UCSD-AML1 (cell line): Measurements from ENCODE around the gene SORCS2.

Experiments
- DNase-seq: peaks from one replicate; lab custom pipeline; 2025; ENCODE audit not compliant: unreplicated experiment; lab: John Stamatoyannopoulos, UW

SORCS2 gene

GRCh38 chr4:7621252-7622035 lies 429.1 kb downstream of the SORCS2 start:
- DNase-seq: no peak

DNA sequence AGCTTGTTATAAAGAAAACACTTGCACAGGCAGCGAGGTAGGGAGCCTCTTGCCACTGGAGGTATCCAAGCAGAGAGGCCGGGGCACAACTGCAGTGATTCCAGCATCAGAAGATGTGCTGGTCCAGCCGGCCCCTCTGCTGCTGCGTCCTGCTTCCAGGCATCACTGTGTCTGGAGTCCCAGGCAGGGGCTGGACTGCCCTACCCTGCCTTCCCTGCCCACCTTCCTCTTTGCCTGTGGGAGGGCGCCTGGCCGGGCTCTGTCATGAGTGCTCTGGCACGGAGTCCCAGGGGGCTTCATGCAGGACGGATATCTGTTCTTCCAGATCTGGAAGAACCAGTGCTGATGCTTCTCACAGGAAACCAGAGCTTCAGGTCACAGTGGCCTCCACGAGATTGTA lies 430.0 kb downstream of the SORCS2 start:
- no peak for DNase-seq

DNA sequence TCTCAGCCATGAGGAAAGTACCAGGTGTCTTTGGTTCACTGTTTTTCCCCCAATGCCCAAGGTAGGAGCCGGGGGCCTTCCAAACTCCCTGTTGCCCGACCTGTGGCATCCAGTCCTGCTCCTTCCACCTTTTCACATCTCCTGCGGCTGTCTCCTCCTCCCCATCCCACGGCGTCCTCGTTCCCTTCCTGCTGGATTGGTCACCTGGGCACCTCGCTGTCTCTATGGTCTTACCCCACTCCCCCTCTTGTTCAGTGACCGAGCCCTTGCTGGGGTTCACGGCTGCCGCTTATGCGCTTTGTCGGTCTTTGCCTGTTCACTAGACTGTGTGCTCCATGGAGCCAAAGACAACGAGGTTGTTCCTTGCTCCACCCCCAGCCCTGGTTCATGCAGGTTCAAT lies 431.1 kb downstream of the SORCS2 start:
- DNase-seq: no peak

GRCh38 chr4:7624396-7624980 lies 432.1 kb downstream of the SORCS2 start:
- no peak for DNase-seq

GRCh38 chr4:7625071-7625470 lies 432.7 kb downstream of the SORCS2 start:
- no peak for DNase-seq

- DNase-seq: no peak
Observed at GRCh38 chr4:7626531-7626930, 434.2 kb downstream of the SORCS2 start.

DNA sequence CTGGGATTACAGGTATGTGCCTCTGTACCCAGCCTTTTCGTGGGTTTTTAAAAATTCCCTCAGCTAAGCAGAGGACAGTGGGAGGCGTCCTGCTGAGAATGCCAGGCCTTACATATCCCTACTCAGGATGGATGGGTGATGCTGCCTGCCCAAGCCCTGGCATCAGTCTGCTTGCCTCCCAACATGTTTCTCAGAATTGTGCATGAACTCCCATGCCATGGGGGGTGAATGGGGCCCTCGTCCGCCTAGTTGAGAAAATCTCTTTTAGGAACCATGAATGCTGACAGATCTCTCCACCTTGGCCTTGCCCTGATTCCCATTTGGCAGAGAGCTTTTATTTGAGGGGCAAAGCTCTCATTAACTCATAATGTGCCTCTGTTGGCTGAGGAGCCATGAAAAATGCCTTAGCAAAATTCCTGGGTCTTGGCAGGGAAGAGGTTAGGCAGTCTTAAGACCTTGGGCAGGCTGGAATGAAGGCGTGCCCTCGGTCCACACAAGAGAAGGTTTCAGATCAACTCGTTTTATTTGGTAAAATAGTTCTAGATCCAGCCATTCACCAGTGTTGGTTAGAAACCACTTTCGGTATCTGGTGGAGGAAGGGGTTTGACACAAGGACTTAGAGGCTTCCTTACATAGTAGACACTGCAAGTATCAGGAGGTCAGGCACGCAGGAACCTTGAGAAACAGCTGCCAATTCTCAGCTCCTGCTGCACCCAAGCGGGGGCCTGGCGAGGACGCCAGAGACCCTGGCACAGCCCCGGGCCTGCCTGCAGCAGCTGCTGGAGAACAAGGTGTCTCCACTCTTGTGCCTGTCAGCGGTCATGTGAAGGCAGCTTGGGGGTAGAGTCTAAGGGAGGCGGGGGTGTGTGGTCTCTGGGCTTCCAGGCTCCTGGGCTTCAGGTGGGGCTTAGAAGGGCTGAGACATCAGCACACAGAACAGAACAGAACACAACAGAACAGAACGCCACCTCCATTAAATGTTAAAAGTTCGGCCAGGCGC lies 435.2 kb downstream of the SORCS2 start:
- no peak for DNase-seq

- no peak for DNase-seq
Observed at GRCh38 chr4:7628432-7628831, 436.1 kb downstream of the SORCS2 start.

GRCh38 chr4:7629501-7630254 lies 437.3 kb downstream of the SORCS2 start:
- no peak for DNase-seq

- no peak for DNase-seq
Observed at GRCh38 chr4:7630568-7631287, 438.4 kb downstream of the SORCS2 start.

- no peak for DNase-seq
Observed at GRCh38 chr4:7631288-7632014, 439.1 kb downstream of the SORCS2 start.

- no peak for DNase-seq
Observed at GRCh38 chr4:7632341-7632740, 440.0 kb downstream of the SORCS2 start.

GRCh38 chr4:7632971-7633370 lies 440.6 kb downstream of the SORCS2 start:
- DNase-seq: no peak

DNA sequence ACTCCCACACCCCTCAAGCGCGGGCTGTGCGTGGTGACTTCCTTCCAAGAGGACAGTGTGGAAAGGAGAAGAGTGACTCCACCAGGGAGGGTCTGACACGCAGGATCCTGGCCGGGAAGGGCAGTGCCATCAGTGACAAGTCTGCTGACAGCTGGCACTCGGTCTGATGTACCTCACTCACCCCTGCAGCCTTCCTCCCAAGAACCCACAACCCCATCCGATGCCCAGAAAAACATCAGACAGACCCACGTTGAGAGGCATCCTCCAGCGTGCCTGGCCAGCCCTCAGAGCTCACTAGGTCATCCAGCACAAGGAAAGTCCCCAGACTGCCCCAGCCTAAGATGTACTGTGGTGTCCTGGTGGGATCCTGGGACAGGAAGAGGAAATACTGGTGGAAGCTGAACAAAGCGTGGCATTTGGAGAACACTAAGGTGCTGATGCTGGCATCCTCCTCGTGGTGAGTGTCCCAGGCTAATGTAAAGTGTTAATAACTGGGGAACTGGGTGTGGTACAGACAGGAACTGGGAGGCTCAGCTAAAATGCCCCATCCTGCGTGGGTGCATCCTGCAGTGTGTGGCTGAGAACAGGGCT lies 442.4 kb downstream of the SORCS2 start:
- peak; percentile 68 for DNase-seq

DNA sequence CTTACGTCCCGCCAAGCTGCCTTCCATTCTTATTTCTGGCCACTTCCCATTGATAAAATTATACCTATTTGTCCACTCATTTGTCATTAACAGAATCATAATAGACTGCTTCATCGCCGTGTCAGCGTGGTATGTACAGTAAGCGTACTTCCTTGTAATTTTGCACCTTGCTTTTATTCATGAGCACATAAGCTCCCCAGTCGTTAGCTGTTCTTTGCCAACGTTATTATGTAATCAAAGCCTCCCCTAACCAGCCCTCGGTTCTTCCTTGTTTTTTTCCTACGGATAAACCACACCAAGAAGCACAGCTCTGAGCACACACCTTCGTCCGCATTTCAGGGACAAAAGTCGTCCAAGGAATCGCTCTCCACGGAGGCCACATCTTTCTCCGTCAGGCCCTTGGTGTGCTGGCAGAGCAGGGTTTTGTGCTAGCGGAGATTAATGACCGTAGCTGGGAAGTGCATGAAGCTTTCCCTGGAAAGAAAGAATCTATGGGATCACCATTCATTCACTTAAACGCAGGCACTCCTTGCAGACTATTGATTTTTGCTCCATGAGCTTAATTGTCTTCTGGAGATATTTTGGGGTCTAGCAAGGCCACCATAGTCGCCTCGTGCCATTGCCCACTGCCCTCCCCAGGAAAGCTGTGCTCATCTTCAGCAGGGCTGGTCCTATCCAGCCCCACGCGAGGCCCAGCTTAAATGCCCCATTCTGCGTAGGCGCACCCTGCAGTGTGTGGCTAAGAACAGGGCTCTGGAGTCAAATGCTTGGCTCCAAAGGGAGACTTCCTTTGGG lies 443.3 kb downstream of the SORCS2 start:
- DNase-seq: no peak

DNA sequence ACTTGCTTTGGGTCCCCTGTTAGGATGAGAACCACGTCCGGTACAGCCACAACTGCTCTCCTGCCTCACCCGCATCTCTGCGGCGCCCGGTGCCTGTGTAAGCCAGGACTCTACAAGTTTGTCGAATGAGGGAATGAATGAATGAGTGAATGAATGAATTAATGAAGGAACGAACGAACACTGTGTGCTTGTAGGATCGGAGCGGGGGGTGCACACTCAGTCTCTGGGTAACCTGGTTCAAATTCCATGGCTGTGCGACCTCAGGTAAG lies 443.8 kb downstream of the SORCS2 start:
- DNase-seq: no peak

DNA sequence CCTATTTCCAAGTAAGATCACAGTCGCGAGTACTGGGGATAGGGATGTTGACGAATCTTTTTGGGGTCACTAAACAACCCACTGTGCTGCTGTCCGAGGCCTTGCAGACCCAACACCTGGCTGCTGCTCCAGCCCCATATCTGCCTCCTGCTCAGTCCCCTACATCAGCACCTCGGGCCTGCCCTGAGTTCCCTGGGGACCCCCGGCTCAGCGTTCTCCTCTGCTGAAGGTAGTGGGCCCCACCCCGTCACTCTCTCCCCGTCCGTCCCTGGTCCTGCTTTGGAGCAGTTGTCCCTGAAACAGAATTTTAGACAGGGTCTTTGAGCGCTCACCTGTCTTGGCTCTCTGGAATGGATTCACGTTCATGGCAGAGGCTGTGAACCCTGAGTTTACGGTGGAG lies 444.8 kb downstream of the SORCS2 start:
- no peak for DNase-seq

DNA sequence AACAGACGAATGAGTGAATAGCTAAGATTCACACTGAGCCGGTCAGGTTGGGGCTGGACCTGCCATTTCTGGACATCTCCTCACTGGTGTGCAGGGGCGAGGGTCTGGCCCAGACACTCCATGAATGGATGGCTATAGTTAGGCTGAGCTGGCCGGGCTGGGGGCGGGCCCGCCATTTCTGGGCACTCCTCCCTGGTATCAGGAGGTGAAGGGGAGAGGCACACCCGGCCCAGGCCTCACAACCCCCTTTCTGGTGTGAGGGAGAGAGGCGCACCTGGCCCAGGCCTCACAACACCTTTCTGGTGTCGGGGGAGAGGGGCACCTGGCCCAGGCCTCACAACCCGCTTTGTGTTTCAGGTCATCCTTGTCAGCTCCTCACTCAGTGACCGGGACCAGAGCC lies 445.6 kb downstream of the SORCS2 start:
- no peak for DNase-seq

GRCh38 chr4:7638489-7638888 lies 446.2 kb downstream of the SORCS2 start:
- no peak for DNase-seq
